T-helper 2 cell (primary cell): ENCODE data around the gene GIMAP2.
A peak's percentile ranks its signal among the peaks of the same experiment; 100 is the strongest.

Experiments
- DNase-seq, 5 experiments: peaks; one replicate each; pipeline versions ENCODE4 v3.0.0 to v3.0.0-alpha.2; 2012 to 2022

GIMAP2 gene

GRCh38 chr7:150733482-150734095, 48.1 kb downstream of the GIMAP2 start:
- DNase-seq = peak in 1 of 5 experiments; percentile 51

- DNase-seq = peak in 1 of 5 experiments; percentile 54
These were observed 48.7 kb downstream of the GIMAP2 start for GRCh38 chr7:150734254-150734653.

DNA sequence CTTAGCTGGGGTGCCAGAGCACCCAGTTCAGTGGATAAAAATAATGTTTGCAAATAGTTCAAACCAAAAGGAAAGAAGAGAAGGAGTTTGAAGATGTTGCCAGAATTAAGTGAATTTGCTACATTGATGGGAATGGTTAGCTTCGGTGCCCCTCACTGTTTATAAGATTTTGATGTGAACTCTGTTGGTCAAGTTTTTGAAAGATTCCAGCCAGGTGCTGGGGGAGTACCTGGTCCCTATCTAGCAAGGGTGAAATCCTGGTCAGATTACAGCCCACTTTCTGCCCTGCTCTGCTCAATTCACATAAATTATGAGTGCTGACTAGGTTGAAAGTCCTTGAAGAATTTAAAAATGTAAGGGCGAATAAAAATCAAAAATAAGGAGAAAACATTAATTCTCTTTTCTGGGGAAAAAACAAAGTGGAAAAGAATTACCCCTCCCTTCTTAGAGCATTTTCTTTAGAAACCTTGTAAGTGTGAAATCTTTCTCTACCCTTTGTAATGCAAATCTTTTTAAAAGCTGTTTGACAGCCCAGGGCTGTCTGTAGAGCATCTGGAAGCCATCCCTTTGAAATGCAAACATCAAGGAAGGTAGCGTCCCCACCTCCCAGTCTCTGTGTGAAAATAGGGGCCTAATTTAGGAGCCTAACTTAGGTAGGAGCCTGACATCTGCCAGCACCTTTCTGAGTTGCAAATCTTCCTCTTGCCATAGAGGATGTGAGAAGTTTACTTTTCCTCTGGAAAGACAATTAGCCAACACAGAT, 50.3 kb downstream of the GIMAP2 start:
- no peak for DNase-seq

DNA sequence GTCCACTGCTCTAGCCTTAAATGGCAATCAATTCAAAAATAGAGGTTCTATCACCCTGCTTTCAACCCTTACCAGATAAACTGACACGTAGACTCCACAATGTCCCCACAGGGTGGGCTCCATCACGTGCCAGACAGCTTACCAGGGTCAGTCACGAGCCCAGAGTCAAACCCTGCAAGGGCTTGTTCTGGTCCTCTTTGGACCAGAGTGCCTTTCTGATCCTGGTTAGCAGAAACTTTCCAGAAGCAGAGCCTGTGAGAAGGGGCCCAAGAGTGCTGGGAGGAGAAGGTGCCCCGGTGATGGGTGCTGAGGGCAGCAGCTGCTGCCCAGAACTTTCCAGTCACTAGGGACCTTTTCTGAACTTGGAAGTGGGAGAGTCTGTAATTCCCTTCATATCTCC, 51.4 kb downstream of the GIMAP2 start:
- no peak for DNase-seq

- peak in 3 of 5 experiments; percentile 16 to 75 (median 38) for DNase-seq
These were observed 52.0 kb downstream of the GIMAP2 start, which contains the start of gene GIMAP5 for GRCh38 chr7:150737265-150738055. TSS of gene GIMAP5 (plus strand) at chr7:150737418. CDS start at chr7:150740885, 3,467 bp downstream.

- no peak for DNase-seq
These were observed 52.6 kb downstream of the GIMAP2 start for GRCh38 chr7:150738092-150738491.

GRCh38 chr7:150738591-150739001, 53.1 kb downstream of the GIMAP2 start:
- DNase-seq = peak in 1 of 5 experiments; percentile 47

DNA sequence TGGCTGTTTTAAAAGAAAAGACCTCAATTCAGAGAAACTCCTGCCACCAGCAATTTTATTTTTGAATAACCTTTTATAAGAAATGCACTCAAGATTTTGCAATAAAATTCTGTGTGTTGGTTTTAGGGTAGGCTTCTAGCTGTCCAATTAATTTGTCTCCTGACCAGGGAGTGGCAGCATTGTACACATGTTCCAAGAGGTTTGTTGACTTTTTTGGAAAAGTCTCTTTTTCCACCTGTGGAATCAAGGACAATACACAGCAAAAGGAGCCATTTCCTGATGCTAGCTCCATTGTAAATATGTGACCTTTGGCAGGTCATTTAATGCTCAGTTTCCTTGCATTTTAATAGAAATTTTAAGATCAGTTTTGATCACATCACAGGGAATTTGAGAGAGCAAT, 53.5 kb downstream of the GIMAP2 start:
- DNase-seq = no peak

GRCh38 chr7:150740053-150740452, 54.5 kb downstream of the GIMAP2 start:
- no peak for DNase-seq

GRCh38 chr7:150742286-150742968, 56.9 kb downstream of the GIMAP2 start:
- DNase-seq = no peak
